Measurements from ENCODE around the gene SCP2.

DNA sequence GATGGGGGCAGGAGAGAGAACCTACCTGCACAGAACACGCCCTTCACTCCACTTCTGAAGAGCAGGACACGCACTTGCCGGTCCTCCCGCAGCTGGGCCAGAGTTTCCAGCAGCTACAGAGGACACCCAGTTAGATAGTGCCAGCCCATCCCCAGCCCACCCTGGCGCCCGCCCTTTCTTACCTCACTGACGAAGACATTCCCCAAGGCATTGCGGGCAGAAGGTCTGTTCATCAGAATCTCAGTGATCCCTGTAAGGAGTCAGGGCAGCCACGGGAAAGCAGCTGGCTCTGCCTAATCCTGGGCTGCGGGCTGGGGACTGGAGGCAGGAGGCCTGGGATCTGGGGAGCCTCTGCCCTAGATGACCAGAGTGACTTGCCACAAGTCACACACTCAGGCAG lies 15.5 kb upstream of the SCP2 start:
- TF ChIP-seq, protein P1, sequence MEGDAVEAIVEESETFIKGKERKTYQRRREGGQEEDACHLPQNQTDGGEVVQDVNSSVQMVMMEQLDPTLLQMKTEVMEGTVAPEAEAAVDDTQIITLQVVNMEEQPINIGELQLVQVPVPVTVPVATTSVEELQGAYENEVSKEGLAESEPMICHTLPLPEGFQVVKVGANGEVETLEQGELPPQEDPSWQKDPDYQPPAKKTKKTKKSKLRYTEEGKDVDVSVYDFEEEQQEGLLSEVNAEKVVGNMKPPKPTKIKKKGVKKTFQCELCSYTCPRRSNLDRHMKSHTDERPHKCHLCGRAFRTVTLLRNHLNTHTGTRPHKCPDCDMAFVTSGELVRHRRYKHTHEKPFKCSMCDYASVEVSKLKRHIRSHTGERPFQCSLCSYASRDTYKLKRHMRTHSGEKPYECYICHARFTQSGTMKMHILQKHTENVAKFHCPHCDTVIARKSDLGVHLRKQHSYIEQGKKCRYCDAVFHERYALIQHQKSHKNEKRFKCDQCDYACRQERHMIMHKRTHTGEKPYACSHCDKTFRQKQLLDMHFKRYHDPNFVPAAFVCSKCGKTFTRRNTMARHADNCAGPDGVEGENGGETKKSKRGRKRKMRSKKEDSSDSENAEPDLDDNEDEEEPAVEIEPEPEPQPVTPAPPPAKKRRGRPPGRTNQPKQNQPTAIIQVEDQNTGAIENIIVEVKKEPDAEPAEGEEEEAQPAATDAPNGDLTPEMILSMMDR (IDR thresholded peaks at IDR 0.05) = no peak
- no peak for TF ChIP-seq POLR2AphosphoS5 (IDR thresholded peaks at IDR 0.05)
